ENCODE data around the gene TMEM88. TPM values are rescaled to one million over a fixed set of nuclear protein-coding genes. Genes with fewer than 3 reads are reported as not detected.

The TMEM88 gene
- total RNA-seq, 1 experiment from 2014 or later: 11.3 TPM

- H3K4me2 ChIP-seq (ENCODE audit: insufficient read depth, insufficient read length, low read length): peak overlapping the region; percentile 82
- TF ChIP-seq CTCF (conservative IDR thresholded peaks at IDR 0.05): 0 out of 3 replicates have a peak, but pooled peaks have one; percentile 14
- H3K4me1 ChIP-seq (ENCODE audit: insufficient read depth, low read length): no peaks in the 10 kb centered on the region
- Mint-ChIP-seq H3K4me1 (peaks cover 3 to 4% of the 10 kb centered on the region in 2 experiments), H3K4me3 (no peak overlapping the region), H3K27me3 (ENCODE audit: low read depth) (no peaks in the 10 kb centered on the region; the same call in none of the 2 replicates), H3K27ac (peak overlapping the region in 1 of 3 experiments; percentile 18; a peak in 1 of 7 replicates), H3K36me3 (ENCODE audit: insufficient read depth in 1 of 3, low read depth in 3 of 3) (peaks cover 0 to 8% (median 0%) of the 10 kb centered on the region in 3 experiments; a peak in 2 of 7 replicates), H3K9me3 (no peaks in the 10 kb centered on the region)
- no peak overlapping the region for H3K18ac ChIP-seq (ENCODE audit: insufficient read length, low read depth, low read length)
- no peak overlapping the region for H3K14ac ChIP-seq (ENCODE audit: insufficient read depth, low read length)
- H3K4ac ChIP-seq (ENCODE audit: low read depth, low read length): no peak overlapping the region
- no peak overlapping the region for H3K56ac ChIP-seq (ENCODE audit: insufficient read length, low read depth, low read length)
- H2BK12ac ChIP-seq (ENCODE audit: insufficient read length, low read depth, low read length): no peak overlapping the region
- H3K9me3 ChIP-seq (ENCODE audit: control insufficient read depth, low read depth, low read length): no peaks in the 10 kb centered on the region
- H4K91ac ChIP-seq (ENCODE audit: insufficient read length, low read depth, low read length): no peak overlapping the region
- H3K9ac ChIP-seq (ENCODE audit: extremely low read depth, insufficient read length, low read length): no peak overlapping the region
- H2AK5ac ChIP-seq (ENCODE audit: insufficient read length, low read length): no peak overlapping the region
- WGBS (ENCODE audit: extremely low coverage, insufficient read length, low lambda C conversion rate): no CpG with 5 or more reads among the region's 30 CpGs
- no peak overlapping the region for H3K23ac ChIP-seq (ENCODE audit: insufficient read length, low read depth, low read length)
- H3T11ph ChIP-seq (ENCODE audit: low read length): no peak overlapping the region
- no peak overlapping the region for H2BK20ac ChIP-seq (ENCODE audit: low read depth, low read length, poor library complexity, severe bottlenecking)
- no peak overlapping the region for H2BK15ac ChIP-seq (ENCODE audit: low read depth, low read length)
- no peak overlapping the region for H2BK120ac ChIP-seq (ENCODE audit: low read depth, low read length, poor library complexity, severe bottlenecking)
- no peaks in the 10 kb centered on the region for H4K20me1 ChIP-seq (ENCODE audit: control insufficient read depth, insufficient read depth, insufficient read length)
- H4K5ac ChIP-seq (ENCODE audit: insufficient read length, low read depth, low read length): no peak overlapping the region
- H2BK5ac ChIP-seq (ENCODE audit: insufficient read length, low read length): no peak overlapping the region
- no peak overlapping the region for H4K8ac ChIP-seq (replicated peaks; ENCODE audit: insufficient read length, low read depth, low read length)
- H3K27ac ChIP-seq (ENCODE audit: insufficient read length, low read depth, low read length): no peak overlapping the region
- no peaks in the 10 kb centered on the region for H3K79me1 ChIP-seq (ENCODE audit: insufficient read depth, low read depth, low read length, poor library complexity, severe bottlenecking)
- H3K79me2 ChIP-seq (ENCODE audit: insufficient read depth, low read length): no peaks in the 10 kb centered on the region
- no peak overlapping the region for H2AFZ ChIP-seq (ENCODE audit: low read length)
- no peaks in the 10 kb centered on the region; the same call in 1 of the 2 replicates for H3K27me3 ChIP-seq (ENCODE audit: insufficient read depth, low read length)
- peak; percentile 69 for DNase-seq
- peaks cover 28% of the 10 kb centered on the region for H3K23me2 ChIP-seq (ENCODE audit: insufficient read length, low read depth, low read length, poor library complexity, severe bottlenecking)
Observed at GRCh38 chr17:7886227-7887037, 31.6 kb downstream of the TMEM88 start.
